Measurements from ENCODE around the gene VLDLR. TPM values are rescaled to one million over a fixed set of nuclear protein-coding genes. Genes with fewer than 3 reads are reported as not detected.

VLDLR gene
- total RNA-seq, 3 donors from 2014 or later, result 1.5 to 4.6 (median 3.0) TPM

GRCh38 chr9:2610985-2611384, 10.6 kb upstream of the VLDLR start:
- H3K4me3 Mint-ChIP-seq, result no peak overlapping the region
- ATAC-seq, result no peak
- no peaks in the 10 kb centered on the region for H3K9me3 Mint-ChIP-seq
- H3K36me3 Mint-ChIP-seq (ENCODE audit: insufficient read depth), result no peaks in the 10 kb centered on the region
- H3K27me3 Mint-ChIP-seq (ENCODE audit: low read depth), result peaks cover 25% of the 10 kb centered on the region
- DNase-seq, result no peak
- no peaks in the 10 kb centered on the region for H3K4me1 Mint-ChIP-seq (ENCODE audit: low read depth)

GRCh38 chr9:2611961-2612360, 9.6 kb upstream of the VLDLR start:
- Mint-ChIP-seq H3K4me1 (ENCODE audit: low read depth) (no peaks in the 10 kb centered on the region), H3K4me3 (no peak overlapping the region), H3K9me3 (no peaks in the 10 kb centered on the region), H3K27me3 (ENCODE audit: low read depth) (peaks cover 25% of the 10 kb centered on the region), H3K36me3 (ENCODE audit: insufficient read depth) (no peaks in the 10 kb centered on the region)
- DNase-seq (no peak), ATAC-seq (no peak)

- ATAC-seq, result no peak
- H3K4me1 Mint-ChIP-seq (ENCODE audit: low read depth), result no peaks in the 10 kb centered on the region
- H3K36me3 Mint-ChIP-seq (ENCODE audit: insufficient read depth), result no peaks in the 10 kb centered on the region
- no peak for DNase-seq
- peaks cover 24% of the 10 kb centered on the region for H3K27me3 Mint-ChIP-seq (ENCODE audit: low read depth)
- H3K9me3 Mint-ChIP-seq, result no peaks in the 10 kb centered on the region
- no peak overlapping the region for H3K4me3 Mint-ChIP-seq
Observed at GRCh38 chr9:2613730-2614271, 7.8 kb upstream of the VLDLR start.

DNA sequence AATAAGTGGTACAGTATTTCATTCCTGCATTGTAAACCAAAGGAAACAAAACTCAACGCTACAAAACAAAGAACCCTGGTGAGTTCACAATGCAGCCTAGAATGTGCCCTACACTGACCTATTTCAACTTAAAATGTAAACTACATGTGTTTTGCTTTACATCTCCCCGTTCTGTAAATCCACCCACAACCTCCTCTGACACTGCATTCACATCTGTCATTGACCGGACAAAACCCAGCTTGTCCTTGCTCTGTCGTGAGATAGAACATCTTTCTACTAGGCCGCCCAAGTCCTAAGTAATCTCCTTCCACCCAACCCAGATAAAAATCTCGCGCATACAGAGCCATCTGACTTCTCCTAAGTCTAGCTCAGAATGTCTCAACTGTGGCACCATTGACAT, 6.1 kb upstream of the VLDLR start:
- Mint-ChIP-seq H3K4me1 (ENCODE audit: low read depth) (no peaks in the 10 kb centered on the region), H3K36me3 (ENCODE audit: insufficient read depth) (no peaks in the 10 kb centered on the region), H3K9me3 (no peaks in the 10 kb centered on the region), H3K4me3 (no peak overlapping the region), H3K27me3 (ENCODE audit: low read depth) (peaks cover 35% of the 10 kb centered on the region)
- ATAC-seq (no peak), DNase-seq (no peak)

DNA sequence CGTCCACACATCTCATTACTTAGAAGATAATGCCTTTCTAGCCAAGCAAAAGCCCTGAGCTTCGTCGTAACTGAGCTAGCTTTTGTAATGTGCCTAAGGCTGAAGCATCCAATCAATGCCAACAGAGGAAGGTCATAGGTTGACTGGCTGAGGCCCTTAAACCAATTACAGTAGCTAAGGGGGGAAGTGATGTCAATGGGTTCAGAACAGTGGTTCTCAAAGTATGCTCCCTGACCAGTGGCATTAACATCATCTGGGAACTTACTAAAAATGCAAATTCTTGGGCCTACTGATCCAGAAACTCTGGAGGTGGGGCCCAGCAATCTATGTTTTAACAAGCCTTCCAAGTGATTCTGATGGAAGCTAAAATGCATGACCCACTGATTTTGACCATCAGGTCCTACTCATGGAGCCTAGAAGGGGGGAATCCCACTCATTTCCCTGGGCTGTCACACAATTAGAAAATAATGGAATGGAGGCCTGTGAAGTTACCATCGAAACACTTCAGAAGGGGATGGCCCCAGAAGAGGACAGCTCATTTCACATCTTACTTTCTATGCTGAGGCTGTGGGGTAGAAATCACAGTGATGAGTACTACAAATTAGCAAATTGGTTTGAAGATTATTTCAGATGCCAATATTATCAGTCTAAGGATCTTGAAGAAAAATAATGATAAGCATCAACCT, 4.8 kb upstream of the VLDLR start:
- peaks cover 5% of the 10 kb centered on the region for H3K4me1 Mint-ChIP-seq (ENCODE audit: low read depth)
- no peaks in the 10 kb centered on the region for H3K9me3 Mint-ChIP-seq
- DNase-seq, result no peak
- ATAC-seq, result no peak
- H3K4me3 Mint-ChIP-seq, result no peak overlapping the region
- peaks cover 39% of the 10 kb centered on the region for H3K27me3 Mint-ChIP-seq (ENCODE audit: low read depth)
- no peaks in the 10 kb centered on the region for H3K36me3 Mint-ChIP-seq (ENCODE audit: insufficient read depth)

GRCh38 chr9:2618289-2618688, 3.3 kb upstream of the VLDLR start:
- peaks cover 38% of the 10 kb centered on the region for H3K27me3 Mint-ChIP-seq (ENCODE audit: low read depth)
- H3K4me3 Mint-ChIP-seq, result no peak overlapping the region
- DNase-seq, result no peak

GRCh38 chr9:2620919-2621721, 467 bp upstream of the VLDLR start:
- Mint-ChIP-seq H3K9me3 (no peaks in the 10 kb centered on the region), H3K4me1 (ENCODE audit: low read depth) (peaks cover 12% of the 10 kb centered on the region), H3K27me3 (ENCODE audit: low read depth) (peaks cover 54% of the 10 kb centered on the region), H3K36me3 (ENCODE audit: insufficient read depth) (no peaks in the 10 kb centered on the region), H3K4me3 (peak overlapping the region; percentile 85)
- ATAC-seq, result peak; percentile 63 to 72
- DNase-seq, result peak; percentile 10

More at GRCh38 chr9:2618289-2618688, 3.3 kb upstream of the VLDLR start:
- no peak for ATAC-seq
- Mint-ChIP-seq H3K36me3 (ENCODE audit: insufficient read depth) (no peaks in the 10 kb centered on the region), H3K4me1 (ENCODE audit: low read depth) (peaks cover 10% of the 10 kb centered on the region), H3K9me3 (no peaks in the 10 kb centered on the region)

DNA sequence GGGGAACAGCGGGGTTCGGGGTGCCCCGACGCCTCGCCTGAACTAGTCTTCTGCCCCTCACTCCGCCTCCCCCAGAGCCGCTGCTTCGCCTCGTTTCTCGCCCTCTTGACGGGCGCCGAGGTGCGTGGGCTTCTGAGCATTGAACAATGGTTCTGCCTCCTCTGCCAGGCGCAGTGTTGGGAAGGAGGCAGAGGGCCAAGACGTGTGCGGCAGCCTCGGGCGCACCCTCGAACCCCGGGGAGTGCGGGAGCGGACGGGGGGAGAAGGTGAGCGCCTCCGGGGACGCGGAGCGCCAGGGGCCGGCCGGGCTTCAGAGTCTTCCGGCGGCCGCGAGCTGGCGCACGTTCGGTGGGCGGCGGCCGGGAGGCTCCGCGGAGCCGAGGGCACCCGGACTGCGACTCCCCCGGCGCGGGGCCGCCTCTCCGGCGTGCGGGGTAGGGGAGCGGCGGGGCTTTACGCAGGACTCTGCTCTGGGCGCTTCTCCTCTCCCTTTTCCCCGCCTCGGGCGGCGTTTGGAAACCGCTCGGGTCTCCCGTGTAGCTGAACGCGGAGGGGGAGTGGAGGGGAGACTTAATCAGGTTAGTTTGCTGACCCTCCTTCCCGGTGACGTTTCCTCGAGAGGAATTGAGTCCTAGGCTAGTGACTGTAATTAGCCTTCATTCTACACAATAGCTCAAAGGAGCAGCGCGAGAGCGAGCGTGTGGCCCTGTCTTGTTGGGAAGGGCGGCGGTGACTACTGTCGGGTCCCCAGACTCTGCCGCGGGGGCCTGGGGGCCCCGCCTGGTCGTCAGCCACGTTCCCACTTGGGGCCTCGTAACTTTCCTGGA, 1.1 kb downstream of the VLDLR start:
- peak overlapping the region; percentile 83 for H3K4me3 Mint-ChIP-seq
- H3K36me3 Mint-ChIP-seq (ENCODE audit: insufficient read depth), result no peaks in the 10 kb centered on the region
- ATAC-seq (peak; percentile 27 to 28), DNase-seq (no peak)
- H3K4me1 Mint-ChIP-seq (ENCODE audit: low read depth), result peaks cover 12% of the 10 kb centered on the region
- H3K9me3 Mint-ChIP-seq, result no peaks in the 10 kb centered on the region
- peaks cover 54% of the 10 kb centered on the region for H3K27me3 Mint-ChIP-seq (ENCODE audit: low read depth)

DNA sequence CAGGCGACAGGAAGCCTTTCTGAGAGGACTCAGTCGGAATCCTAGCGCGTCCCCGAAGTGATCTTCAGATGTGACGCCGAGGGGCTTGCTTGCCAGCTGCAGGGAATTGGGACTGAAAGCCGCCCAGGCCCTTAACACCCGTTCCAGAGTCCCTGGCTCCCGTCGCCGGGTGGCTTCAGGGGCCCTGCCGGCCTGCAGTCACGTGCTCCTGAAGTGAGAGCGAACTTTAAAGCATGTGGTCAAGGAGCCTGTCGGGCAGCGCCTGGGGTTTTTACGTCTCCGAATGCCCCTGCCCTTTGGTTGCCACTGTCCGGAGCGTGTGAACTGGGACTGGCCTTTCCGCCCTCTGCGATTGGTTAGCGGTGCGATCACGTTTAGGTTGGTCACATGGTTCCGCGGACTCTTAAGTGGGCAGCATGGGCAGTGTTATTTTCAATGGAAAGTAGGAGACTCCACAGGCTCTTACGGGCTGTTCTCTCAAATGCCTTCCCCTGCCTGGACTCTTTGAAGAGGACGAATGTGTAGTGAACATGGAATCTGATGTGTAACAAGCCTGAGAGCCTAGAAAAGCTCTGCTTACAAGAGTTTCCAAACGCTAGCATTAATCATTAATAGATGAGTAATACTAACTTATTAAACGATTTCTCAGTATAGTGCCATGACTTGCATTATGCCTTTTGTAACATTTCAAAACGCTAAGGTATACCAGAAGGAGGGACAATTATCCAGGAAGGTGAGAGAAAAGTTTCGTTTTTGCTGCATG, 1.9 kb downstream of the VLDLR start:
- Mint-ChIP-seq H3K27me3 (ENCODE audit: low read depth) (peaks cover 49% of the 10 kb centered on the region), H3K36me3 (ENCODE audit: insufficient read depth) (no peaks in the 10 kb centered on the region), H3K4me3 (peak overlapping the region; percentile 77), H3K9me3 (no peaks in the 10 kb centered on the region), H3K4me1 (ENCODE audit: low read depth) (peaks cover 12% of the 10 kb centered on the region)
- ATAC-seq (no peak), DNase-seq (no peak)

DNA sequence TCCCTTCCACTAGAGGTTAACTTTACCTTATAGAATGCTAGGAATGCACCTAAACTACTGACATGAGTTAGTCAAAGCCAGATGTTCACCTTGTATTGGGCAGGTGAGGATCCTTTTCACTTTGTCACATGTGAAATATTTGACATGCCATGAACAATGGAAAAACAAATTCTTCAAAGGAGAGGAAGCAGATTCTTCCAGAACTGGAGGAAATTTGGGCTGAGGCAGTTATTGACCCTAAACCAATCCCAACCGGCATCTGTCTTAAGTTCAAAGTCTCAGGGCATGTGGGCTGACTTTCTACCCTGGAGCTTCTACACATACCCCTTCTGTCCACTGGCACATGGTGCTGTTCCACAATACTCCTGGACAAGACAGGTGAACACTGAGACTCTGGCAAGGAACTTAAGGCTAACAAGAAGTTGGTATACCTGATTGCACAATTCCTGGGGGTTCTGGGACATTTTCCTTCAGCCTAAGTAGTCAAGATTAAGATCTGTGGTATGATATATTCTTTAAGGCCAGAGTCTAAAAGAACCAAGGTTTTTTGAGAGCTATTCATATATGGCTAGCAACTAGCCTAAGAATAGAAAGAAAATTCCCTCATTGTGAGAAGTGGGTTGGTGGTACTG, 2.6 kb downstream of the VLDLR start:
- no peak overlapping the region for H3K4me3 Mint-ChIP-seq
- H3K9me3 Mint-ChIP-seq, result no peaks in the 10 kb centered on the region
- ATAC-seq (no peak), DNase-seq (no peak)
- no peaks in the 10 kb centered on the region for H3K36me3 Mint-ChIP-seq (ENCODE audit: insufficient read depth)
- H3K27me3 Mint-ChIP-seq (ENCODE audit: low read depth), result peaks cover 47% of the 10 kb centered on the region
- H3K4me1 Mint-ChIP-seq (ENCODE audit: low read depth), result peaks cover 12% of the 10 kb centered on the region

DNA sequence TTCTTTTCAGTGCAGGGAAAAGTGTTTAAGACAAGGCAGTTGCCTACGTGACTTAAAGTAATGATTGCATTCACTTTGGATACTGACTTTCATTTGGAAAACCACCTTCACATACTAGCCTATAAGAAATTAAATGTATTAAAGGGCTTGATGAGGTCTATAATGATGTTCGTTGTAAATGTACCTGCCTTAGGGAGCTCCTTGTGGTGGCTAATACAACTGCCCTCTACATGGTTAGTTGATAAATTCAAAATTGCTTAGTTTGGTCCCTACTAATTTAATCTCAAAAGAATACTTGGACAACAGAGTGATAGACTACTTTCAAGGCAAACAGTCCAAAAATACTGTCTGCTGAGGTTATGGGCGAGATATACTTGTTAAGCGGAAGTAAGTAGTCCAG, 3.8 kb downstream of the VLDLR start:
- Mint-ChIP-seq H3K4me1 (ENCODE audit: low read depth) (peaks cover 12% of the 10 kb centered on the region), H3K27me3 (ENCODE audit: low read depth) (peaks cover 37% of the 10 kb centered on the region), H3K4me3 (no peak overlapping the region), H3K36me3 (ENCODE audit: insufficient read depth) (no peaks in the 10 kb centered on the region), H3K9me3 (no peaks in the 10 kb centered on the region)
- ATAC-seq (no peak), DNase-seq (no peak)

GRCh38 chr9:2628919-2629318, 7.3 kb downstream of the VLDLR start:
- DNase-seq, result no peak
- H3K27me3 Mint-ChIP-seq (ENCODE audit: low read depth), result peaks cover 15% of the 10 kb centered on the region

GRCh38 chr9:2630158-2630557, 8.6 kb downstream of the VLDLR start:
- H3K36me3 Mint-ChIP-seq (ENCODE audit: insufficient read depth), result no peaks in the 10 kb centered on the region
- DNase-seq, result no peak

More at GRCh38 chr9:2628919-2629318, 7.3 kb downstream of the VLDLR start:
- Mint-ChIP-seq H3K4me1 (ENCODE audit: low read depth) (no peaks in the 10 kb centered on the region), H3K4me3 (no peak overlapping the region), H3K9me3 (peaks cover 3% of the 10 kb centered on the region), H3K36me3 (ENCODE audit: insufficient read depth) (no peaks in the 10 kb centered on the region)
- ATAC-seq, result no peak

More at GRCh38 chr9:2630158-2630557, 8.6 kb downstream of the VLDLR start:
- peaks cover 6% of the 10 kb centered on the region for H3K27me3 Mint-ChIP-seq (ENCODE audit: low read depth)
- H3K4me1 Mint-ChIP-seq (ENCODE audit: low read depth), result no peaks in the 10 kb centered on the region
- H3K9me3 Mint-ChIP-seq, result peaks cover 3% of the 10 kb centered on the region
- no peak for ATAC-seq
- no peak overlapping the region for H3K4me3 Mint-ChIP-seq
